NCI-H1436 (cell line): ENCODE results near the gene UGT1A9.
"Not testable (repeated sequence)": the region's sequence is repeated elsewhere in the genome, so short reads cannot be mapped to it uniquely, and the experiment has no call there.

Experiments
- DNase-seq: peaks from one replicate; lab custom pipeline; 2025; lab: John Stamatoyannopoulos, UW

Gene UGT1A9

DNA sequence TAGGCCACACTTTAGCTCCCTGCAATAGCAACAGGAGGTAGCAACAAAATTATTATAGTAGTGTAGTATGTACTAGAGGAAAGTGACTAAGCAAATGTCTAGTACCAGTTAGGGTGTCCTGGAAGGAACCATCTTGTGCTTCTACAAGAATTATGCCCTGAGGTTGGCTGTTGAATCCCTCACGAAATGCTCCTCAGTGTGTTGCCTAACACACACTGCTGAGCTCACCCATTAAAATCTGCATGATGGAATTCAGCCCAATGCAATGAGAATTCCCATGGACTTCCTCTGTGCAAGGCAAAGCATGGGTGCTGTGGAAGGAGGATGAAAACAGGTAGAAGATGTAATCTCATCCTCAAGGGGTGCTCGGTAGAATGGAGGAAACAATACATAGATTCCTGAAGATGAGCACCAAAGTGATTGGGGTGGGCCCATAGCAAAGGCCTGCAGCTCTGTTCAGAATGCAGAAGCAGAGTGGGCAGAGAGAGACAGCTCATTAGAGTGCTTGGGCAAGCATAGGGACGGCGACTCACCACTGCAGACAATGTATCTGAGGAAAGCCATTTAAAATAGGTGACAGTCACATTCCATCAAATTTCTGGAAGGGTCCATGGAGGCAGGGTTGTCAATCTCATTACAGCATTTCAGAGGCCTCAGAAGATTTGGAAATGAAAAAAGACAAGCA lies 8.8 kb downstream of the UGT1A9 start:
- DNase-seq: no peak

DNA sequence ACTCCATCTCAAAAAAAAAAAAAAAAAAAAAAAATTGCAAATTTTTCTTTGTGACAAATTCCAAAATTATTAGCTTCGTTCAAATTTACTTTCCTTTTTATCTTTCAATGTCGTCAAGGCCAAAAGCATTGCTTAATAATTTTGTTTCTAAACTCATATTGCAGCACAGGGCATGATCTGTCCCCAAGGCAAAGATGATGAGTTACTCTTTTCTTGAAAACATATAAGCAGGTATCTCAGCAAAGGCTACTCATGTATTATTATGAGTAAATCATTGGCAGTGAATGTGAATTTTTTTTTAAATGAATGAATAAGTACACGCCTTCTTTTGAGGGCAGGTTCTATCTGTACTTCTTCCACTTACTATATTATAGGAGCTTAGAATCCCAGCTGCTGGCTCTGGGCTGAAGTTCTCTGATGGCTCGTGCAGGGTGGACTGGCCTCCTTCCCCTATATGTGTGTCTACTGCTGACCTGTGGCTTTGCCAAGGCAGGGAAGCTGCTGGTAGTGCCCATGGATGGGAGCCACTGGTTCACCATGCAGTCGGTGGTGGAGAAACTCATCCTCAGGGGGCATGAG lies 9.9 kb downstream of the UGT1A9 start, which contains the start of gene UGT1A7:
Gene UGT1A7, plus strand, starts transcription at position 381 of the 579 bp plus-strand sequence. Its CDS starts 37 bp downstream, at position 418.
- no peak for DNase-seq

DNA sequence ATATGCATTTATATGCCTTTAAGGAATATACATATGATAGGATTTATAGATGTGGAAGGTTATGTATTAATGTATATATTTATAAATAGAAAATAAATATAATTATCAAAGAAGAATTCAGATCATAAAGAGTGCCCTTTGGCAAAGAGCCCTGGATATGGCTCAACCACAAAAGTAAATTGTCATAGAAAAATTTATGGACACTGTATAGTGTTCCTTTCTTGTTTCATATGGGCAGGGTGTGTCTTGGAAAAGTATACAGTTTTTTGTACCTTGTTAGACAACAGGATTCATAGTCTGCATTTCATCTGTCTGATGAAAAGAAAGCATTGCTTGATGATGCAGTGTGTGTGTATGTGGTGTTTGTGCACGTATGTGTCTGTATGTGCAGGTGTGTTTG lies 12.9 kb downstream of the UGT1A9 start:
- DNase-seq: no peak

DNA sequence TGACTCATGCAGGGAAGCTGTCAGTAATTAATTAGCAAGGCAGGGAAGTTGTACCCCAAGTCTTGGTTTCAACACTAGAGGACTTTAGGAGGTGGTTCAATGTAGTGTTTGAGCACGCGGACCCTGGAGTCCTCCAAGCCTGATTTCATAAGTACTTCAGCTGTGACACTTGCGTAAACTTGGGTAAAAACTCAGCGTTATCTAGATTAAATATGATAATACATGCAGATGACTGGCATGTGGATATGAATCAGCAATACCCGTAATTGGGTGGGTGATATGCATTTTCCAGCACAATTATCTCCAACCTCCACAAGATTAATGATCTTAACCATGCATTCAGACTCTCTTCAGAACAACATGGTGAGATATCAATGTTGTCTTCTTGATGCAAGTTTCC lies 15.2 kb downstream of the UGT1A9 start:
- DNase-seq: no peak

DNA sequence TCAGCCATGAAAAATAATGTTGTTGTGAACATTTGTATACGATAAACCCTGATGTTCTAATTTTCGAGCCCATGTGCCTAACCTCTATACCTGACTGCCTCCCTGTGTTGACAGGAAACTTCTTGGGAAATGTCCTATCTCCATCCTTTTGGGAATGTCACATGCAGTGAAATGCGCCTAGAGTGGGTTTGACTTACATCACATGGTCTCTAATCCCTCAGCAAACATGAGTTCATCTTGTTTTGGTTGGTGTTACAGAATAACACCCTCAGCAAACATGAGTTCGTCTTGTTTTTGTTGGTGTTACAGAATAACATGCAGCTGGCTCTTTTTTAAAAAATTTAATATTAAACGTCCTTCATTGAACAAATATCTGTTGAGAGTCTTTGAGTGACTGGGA lies 16.6 kb downstream of the UGT1A9 start:
- DNase-seq: no peak

DNA sequence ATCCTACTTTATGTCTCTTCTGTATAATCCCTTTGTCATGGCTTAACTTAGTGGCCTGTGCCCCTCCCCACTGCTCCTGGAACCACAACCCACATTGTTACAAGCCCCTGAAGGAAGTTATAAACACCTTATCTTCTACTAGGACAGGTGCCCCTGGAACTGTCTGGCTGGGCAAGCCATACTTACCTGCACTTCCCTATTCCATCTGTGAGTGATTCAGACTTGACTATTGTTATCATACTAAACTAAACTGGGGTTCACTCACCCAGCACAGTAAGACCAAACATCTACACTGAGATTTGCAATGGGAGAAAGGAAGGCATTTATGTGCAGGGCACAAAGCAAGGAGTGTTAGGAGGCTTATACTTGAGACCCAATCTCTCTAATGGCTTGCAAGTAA lies 17.3 kb downstream of the UGT1A9 start:
- DNase-seq: no peak

DNA sequence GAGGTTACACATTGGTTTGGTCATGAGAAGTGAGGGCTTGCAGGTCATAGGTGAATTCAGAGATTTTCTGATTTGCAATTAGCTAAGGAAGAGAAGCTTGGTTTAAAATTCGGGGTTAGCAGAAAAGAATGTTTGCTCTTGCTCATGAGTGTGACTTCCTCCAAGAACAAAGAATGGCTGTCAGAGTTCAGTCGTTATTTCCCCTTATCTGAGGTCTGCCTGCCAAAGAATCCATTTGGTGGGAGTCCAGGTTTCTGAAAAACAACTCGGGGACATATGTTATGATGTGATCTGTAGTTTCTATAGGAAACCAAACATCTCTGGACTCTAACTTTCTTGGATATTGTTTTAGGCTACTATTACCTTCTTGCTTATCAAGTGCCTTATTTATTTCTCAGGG lies 17.8 kb downstream of the UGT1A9 start:
- no peak for DNase-seq

DNA sequence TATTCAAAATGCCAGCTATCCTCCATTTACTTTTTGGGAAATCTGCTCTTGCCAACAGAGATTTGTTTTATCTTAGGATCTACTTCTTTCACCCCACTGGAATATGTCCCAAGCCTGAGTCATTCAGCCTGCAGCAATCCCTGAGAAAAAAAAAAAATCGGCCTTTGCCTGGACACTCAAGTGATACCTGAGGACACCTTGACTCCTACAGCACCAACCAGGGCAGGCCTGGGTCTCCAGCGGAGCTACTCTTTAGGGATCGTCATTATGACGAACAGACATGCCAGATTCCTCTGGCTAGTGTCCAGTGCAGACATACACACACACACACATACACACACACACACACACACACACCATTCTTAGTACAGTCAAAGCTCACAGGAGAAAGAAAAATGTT lies 18.7 kb downstream of the UGT1A9 start:
- no peak for DNase-seq

DNA sequence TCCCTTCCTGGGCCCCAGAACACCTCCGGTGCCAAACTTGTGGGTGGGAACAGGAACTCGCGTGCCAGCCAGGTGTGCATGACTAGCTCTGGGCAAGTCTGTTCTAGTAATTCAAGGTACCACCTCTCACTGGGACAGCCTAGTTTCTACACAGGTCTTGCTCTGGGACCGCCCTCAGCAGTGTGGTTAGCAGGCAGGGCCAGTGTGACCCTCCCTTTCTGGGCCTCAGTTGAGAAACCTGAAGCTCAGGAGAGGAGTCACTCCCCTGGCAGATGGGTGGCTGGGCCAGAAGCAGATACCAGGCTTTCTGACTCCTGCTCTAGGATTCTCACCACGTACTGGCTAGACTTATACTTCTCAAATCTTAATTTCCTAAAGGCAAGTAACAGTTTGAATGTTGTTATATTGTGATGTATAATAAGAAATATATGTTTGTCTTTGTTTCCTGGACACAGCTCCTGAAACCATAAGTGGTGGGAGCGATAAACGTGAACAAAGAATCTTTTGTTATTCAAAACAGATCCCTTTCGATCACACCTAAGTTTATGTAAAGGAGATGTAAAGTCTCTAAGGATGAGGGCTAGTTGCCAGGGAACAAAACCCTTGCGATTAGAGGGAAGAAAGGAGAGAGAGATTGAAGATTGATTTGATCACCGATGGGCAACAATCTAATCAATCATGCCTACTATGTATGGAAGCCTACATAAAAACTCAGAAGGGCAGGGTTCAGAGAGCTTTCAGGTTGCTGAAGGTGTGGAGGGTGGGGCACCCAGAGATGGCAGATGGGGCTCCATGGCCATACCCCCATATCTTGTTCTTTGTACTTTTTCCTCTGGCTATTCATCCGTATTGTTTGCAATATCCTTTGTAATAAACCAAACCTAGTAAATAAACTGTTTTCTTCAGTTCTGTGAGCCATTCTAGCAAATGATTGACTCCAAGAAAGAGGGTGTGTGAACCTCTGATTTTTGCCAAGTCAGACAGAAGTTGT lies 20.0 kb downstream of the UGT1A9 start:
- no peak for DNase-seq

DNA sequence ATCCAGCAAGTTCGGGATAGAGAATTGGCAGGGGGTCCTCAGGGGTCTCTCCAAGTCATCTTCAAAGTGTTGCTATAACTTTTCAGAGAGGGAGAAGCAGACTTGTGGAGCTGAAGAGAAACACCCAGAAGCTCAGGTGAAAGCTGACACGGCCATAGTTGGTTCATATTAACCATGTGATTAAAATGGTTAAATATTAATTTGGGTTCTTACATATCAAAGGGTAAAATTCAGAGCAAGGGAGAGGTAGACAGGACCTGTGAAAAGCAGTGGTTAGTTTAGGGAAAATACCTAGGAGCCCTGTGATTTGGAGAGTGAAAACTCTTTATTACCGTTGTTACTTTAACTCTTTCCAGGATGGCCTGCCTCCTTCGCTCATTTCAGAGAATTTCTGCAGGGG lies 20.9 kb downstream of the UGT1A9 start, which contains the start of gene UGT1A6:
Gene UGT1A6, plus strand, starts transcription at position 243 of the 400 bp plus-strand sequence. Its CDS starts 115 bp downstream, at position 358.
- no peak for DNase-seq

DNA sequence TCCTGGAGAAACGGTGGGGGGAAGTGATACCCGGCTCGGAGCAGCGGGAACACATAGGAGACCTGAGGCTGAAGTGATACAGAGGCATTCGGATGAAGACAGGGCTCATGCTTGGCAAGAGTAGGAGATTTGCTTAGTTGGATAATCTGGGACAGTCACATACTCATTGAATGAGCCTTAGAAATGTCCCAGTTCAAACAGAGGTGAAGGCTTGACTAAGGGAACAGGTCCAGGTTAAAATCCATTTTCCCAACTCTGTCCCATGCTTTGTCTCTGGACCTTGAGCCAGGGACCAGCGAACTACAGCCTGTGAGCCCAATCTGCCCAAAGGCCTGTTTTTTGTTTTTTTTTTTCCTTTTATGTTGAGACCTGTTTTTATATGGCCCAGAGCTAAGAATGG lies 22.3 kb downstream of the UGT1A9 start:
- no peak for DNase-seq

DNA sequence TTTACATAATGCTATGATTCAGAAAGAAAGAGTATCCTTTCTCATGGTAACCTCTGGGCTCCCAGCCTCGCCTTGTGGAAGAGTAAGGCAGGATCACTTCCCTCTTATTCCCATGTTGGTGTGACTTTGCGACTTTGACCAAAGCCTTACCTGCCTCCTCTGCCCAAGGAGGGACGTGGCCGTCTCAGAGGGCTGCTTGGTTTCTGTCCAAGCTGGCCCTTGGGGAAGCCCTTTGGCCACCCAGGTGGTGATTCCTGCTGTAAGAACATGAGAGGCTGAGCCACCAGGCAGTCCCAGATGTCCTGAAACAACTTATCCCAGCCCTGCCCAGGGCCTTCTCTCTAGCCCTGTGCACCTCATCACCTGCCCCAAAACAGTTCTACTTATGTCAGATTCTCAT lies 27.0 kb downstream of the UGT1A9 start:
- no peak for DNase-seq

DNA sequence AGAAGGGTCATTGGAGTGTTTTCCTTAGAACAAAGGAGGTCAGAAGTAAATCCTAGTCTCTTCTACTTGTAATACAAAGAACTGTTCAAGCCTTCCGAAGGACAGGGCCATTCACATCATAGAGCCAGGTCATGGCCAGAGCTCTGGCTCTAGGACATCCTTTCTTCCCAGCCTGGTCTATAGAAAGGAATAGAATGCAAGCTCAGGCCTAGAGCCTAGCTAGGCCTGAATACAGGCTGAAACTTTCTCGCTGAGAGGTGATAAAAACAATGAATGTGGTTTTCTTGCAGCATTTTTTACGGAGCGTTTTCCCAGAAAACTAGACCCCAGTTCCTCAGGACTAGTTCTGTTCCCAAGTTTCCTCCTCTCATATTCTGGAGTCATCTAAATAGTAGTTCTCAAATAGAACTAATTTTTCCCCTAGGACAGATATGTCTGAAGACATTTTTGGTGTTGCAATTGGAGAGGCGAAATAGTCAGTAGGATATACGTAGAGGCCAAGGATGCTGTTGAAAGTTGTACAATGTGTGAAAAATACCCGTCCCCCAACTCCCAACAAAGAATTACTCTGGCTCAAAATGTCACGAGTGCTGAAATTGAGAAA lies 27.8 kb downstream of the UGT1A9 start:
- no peak for DNase-seq

DNA sequence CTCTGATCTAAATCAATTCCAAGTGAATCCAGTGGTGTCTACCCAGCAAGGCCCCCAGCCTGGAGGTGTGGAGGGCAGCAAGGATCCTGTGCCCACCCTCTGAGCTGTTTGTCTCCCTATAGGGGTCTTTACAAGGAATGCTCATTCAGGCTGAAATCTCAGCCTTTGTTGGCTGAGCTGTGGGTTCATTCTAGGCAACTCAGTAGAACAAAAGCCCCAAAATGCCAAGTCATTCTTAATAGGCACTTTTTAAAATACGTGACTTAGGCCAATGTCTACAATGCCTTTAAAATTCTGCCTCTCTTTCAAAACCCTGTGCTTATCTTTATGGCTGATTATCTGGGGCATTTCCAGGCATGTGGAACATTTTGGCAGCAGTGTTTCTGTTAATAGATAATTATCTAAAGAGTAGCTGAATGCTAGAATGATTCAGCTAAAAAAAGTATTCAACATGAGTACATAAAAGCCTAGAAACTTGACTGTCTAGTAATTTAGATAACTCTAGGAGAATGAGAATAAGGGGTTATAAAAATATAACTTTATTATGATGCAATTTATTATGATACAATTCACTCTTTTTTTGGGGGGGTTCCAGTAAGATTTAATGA lies 28.4 kb downstream of the UGT1A9 start:
- peak; percentile 18 for DNase-seq

DNA sequence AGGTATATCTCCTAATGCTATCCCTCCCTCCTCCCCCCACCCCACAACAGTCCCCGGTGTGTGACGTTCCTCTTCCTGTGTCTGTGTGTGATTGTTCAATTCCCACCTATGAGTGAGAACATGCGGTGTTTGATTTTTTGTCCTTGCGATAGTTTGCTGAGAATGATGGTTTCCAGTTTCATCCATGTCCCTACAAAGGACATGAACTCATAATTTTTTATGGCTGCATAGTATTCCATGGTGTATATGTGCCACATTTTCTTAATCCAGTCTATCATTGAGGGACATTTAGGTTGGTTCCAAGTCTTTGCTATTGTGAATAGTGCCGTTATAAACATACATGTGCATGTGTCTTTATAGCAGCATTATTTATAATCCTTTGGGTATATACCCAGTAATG lies 29.1 kb downstream of the UGT1A9 start:
- DNase-seq: not testable (repeated sequence)

DNA sequence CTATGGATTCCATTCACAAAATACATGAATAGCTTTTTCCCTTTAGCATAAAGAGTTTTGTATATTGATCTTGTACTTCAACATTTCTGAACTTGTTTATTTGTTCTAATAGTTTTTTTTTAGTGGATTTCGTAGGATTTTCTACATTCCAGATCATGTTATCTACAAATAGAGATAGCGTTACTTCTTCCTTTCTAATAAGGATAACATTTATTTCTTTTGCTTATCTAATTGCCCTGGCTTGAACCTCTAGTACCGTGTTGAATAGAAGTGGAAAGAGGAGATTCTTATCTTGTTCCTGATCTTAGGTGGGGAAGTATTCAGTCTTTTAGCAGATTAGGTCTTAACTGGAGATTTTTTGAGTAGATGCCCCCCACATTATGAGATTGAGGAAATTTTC lies 30.5 kb downstream of the UGT1A9 start:
- no peak for DNase-seq

DNA sequence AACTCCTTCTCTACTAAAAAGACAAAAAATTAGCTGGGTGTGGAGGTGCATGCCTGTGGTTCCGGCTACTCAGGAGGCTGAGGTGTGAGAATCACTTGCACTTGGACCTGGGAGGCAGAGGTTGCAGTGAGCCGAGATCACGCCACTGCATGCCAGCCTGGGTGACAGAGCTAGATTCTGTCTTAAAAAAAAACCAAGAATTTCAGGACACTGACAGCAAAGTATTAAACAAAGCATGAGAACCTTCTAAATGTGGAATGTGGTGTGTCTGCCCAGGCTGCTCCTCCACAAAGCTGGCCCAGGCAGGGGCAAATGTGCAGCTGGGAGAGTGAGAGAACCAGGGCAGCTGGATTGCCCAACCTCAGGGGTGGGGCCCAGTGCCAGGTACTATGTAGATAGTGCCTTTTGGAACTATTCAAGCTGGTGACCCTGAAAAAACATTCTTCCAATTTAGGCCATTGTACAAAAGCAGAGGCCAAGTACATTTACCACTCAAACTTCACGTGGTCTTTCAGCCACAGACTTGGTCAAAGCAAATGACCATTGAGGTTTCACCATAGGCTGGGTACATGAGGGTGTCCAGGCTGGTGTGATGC lies 34.3 kb downstream of the UGT1A9 start:
- DNase-seq: no peak

DNA sequence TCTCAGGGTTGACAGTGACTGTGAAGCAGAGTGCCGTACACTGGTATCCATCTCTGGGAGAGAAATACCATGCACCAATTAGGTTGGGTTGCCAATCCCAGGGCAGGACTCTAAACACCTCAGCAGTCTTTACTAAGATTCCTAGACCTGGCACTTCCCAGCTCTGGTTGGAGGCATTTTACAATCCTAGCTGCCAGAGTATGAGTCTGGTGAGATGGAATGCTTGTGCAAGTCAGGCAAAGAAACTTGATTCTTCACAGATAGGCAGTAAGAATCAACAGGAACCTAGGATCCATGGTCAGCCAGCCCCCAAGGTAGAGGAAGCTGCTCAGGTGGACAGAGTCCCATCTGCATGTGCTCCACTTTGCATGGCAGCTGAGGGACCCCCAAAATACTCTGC lies 35.0 kb downstream of the UGT1A9 start:
- DNase-seq: no peak

DNA sequence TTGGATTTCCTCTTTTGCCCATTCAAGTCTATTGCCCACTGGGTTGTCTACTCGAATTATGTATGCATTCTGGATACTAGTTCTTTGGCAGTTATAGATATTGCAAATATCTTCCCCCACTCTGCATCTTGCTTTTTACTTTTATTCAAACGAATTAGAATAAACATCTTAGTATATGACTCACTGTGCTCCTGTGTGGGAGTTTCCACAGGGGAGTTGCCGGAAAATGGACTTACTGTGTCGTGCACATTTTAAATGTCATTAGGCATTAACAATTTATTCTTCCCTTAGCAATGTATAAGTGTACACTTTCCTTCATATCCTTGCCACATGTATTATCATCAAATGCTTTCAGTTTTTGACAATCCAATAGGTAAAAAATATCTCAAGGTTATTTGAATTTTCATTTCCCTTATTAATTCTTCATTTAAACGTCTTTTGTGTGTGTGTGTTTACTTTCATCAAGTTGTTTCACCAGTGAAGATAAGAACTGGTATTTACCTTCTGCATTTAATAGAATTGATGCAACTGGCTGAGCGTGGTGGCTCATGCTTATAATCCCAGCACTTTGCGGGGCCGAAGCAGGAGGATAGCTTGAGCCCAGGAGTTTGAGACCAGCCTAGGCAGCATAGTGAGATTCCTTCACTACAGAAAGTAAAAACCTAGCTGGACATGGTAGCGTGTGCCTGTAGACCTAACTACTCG lies 36.4 kb downstream of the UGT1A9 start:
- DNase-seq: no peak

DNA sequence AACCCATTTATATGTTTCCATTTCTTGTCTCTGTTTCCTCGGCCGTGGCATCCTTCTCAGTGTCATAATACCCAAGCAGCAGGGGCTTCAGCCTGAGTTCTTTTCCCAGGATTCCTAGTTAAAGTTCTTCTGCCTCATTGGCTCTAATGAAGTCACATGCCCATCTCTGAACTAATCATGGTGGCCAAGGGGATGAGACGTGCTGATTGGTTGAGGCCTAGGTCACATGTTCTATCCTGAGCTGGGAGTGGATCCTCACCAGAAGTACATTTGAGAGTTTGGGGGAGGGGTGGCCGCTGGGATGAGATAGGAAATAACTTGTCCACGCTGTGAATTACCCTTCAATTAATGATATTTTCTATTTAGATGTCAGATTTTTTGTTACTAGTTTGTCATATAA lies 37.2 kb downstream of the UGT1A9 start:
- no peak for DNase-seq
